Calu3 (cell line): Measurements from ENCODE around the gene SLC2A6. TPM values are rescaled to one million over a fixed set of nuclear protein-coding genes. Genes with fewer than 3 reads are reported as not detected.

Experiments used
- BruUV-seq: library from RNA; stranded (reverse); fragments of 400-500 nt; replicated peaks from 2 replicates; lab custom pipeline; 2021; lab: Mats Ljungman, UMichigan
- CTCF ChIA-PET: fragments of 300-600 bp; sonication (Branson Sonifier 250); formaldehyde crosslinking; loops from one replicate; lab custom pipeline; 2022; ENCODE audit warnings: antibody characterized with exemption; lab: Charles Lee
- DNase-seq: peaks from one replicate; pipeline ENCODE4 v3.0.0; 2022
- H3K27ac Mint-ChIP-seq: one replicate; pipeline ENCODE4 v1.8.0; 2022; ENCODE audit warnings: mixed read lengths; ENCODE audit not compliant: unreplicated experiment
- H3K27me3 Mint-ChIP-seq: one replicate; pipeline ENCODE4 v1.8.0; 2022; ENCODE audit warnings: mixed read lengths; ENCODE audit not compliant: unreplicated experiment
- H3K36me3 Mint-ChIP-seq: one replicate; pipeline ENCODE4 v1.8.0; 2022; ENCODE audit warnings: mild to moderate bottlenecking, moderate library complexity, mixed read lengths; ENCODE audit not compliant: insufficient read depth, unreplicated experiment
- H3K4me1 Mint-ChIP-seq: one replicate; pipeline ENCODE4 v1.8.0; 2022; ENCODE audit warnings: mild to moderate bottlenecking, low read depth, mixed read lengths; ENCODE audit not compliant: unreplicated experiment
- H3K4me3 Mint-ChIP-seq: one replicate; pipeline ENCODE4 v1.8.0; 2022; ENCODE audit warnings: mild to moderate bottlenecking, low read depth, moderate library complexity, mixed read lengths; ENCODE audit not compliant: unreplicated experiment
- H3K9me3 Mint-ChIP-seq: one replicate; pipeline ENCODE4 v1.8.0; 2022; ENCODE audit warnings: low read depth, mixed read lengths; ENCODE audit not compliant: unreplicated experiment
- CTCF ChIP-seq: fragments of 200-600 bp; IDR thresholded peaks from one replicate; pipeline ENCODE4 v1.8.0; 2022; ENCODE audit warnings: antibody characterized with exemption; ENCODE audit not compliant: unreplicated experiment
- intact Hi-C: fragments of 100-400 bp; cut with micrococcal nuclease; formaldehyde crosslinking; loops from one replicate; pipeline ENCODE4 v1.10.0; 2022; ENCODE audit not compliant: unreplicated experiment
- total RNA-seq: library from RNA; stranded (reverse); gene quantifications from 2 replicates; pipeline ENCODE4 v1.2.3, GENCODE V29; 2022

The SLC2A6 gene
- total RNA-seq, 1 experiment from 2014 or later: 11.6 TPM

GRCh38 chr9:133499892-133500270 is 21.0 kb upstream of the SLC2A6 start:
- intact Hi-C loops: no loop called here
- no peaks in the 10 kb centered on the region for H3K4me1 Mint-ChIP-seq
- BruUV-seq: no TSS peak
- H3K9me3 Mint-ChIP-seq: peaks cover 4% of the 10 kb centered on the region
- H3K27ac Mint-ChIP-seq: no peak overlapping the region
- H3K36me3 Mint-ChIP-seq: no peaks in the 10 kb centered on the region
- DNase-seq: no peak
- H3K4me3 Mint-ChIP-seq: no peak overlapping the region
- H3K27me3 Mint-ChIP-seq: peaks cover 50% of the 10 kb centered on the region
- TF ChIP-seq CTCF: no peak
- CTCF ChIA-PET: interaction anchor here (1.0 kb wide), 1 partner anchor 228 kb away, joined by 3 read pairs; no protein-coding TSS in a partner anchor

DNA sequence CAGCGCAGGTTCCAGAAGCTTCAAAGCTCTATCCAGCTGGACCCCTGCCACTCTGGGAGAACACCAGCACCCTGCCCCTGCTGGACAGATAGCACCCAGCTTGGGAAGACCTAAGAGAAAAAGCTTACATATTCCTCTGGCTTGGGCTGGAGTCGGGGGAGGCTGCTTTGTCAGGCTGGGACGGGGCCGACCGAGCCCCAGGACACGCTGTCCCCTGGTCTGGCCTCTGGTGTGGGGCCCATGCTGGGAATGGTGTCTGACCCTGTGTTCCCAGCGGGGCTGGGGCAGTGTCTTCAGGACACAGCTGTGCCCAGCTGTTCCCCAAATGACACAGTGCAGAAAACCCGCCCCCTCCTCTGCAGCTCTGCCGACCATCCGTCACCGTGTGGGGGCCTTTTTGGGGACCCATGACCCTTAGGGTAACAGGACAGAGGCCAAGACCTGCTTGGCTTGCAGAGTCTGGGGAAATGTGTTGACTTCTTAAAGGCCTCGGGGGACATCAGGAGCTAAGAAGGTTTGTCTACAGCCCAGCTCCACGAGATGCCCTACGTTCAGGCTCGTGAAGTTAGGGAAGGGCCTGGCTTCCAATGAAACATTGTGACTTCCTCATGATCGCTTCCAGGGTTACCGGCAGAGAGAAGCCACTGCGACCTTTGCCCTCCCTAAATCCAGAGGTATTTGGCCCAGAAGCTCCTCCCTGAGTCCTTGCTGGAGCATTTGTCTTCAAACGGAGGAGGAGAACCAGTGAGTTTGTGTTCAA is 20.4 kb upstream of the SLC2A6 start:
- Mint-ChIP-seq H3K4me3 (no peak overlapping the region), H3K9me3 (peaks cover 4% of the 10 kb centered on the region), H3K27me3 (peaks cover 50% of the 10 kb centered on the region), H3K27ac (no peak overlapping the region), H3K4me1 (no peaks in the 10 kb centered on the region), H3K36me3 (no peaks in the 10 kb centered on the region)
- CTCF ChIA-PET: interaction anchor here (1.0 kb wide), 1 partner anchor 228 kb away, joined by 3 read pairs; no protein-coding TSS in a partner anchor
- intact Hi-C loops: no loop called here
- TF ChIP-seq CTCF: no peak
- DNase-seq: no peak
- BruUV-seq: no TSS peak

DNA sequence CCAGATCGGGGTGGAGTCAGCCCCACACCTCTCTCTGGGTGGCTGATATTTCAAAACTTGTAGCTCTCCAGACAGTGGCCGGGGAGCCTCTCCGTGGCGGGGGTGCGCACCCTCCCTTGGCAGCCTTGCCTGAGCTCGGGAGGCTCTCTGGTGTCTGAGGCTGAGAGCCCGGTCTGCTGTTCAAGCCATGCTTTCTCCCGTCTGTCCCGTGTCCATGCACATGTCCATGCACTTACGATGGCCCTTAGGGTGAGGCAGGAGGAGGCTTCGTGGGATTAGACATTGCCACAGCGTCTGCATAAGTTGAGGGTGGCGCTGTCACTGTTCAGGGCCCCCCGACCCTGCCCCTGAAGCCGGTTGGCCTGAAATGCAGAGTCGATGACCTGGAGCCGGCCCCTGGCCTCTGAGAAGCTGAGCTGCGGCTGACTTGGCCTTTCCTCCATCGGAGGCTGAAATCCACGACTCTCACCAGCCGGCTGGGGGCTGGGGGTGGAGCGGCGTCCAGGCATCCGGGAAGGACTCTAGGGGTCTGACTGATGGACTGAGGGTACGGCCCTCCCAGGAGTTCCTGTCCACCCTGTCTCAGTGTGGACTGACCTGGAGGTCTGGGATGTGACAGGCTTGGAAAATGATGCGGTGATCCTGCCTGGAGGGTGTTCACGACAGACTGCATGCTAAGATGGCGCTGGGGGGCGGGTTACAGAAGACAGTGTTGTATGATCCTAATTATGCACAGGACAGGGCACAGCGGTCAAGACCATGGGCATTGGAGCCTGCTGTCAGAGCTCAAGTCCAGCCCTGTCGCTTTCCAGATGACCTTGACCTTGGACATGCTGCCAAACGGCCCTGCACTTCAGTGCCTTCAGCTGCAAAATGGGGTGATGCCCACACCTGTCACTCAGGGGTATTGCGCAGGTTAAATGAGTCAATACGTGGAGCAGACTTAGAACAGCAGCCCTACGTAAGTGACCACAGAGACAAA is 18.3 kb upstream of the SLC2A6 start:
- intact Hi-C loops: no loop called here
- peaks cover under 1% of the 10 kb centered on the region for H3K9me3 Mint-ChIP-seq
- H3K4me3 Mint-ChIP-seq: no peak overlapping the region
- no peak for TF ChIP-seq CTCF
- DNase-seq: no peak
- peaks cover 32% of the 10 kb centered on the region for H3K27me3 Mint-ChIP-seq
- CTCF ChIA-PET: no interaction called here
- H3K36me3 Mint-ChIP-seq: peaks cover 5% of the 10 kb centered on the region
- no peaks in the 10 kb centered on the region for H3K4me1 Mint-ChIP-seq
- no peak overlapping the region for H3K27ac Mint-ChIP-seq
- BruUV-seq: no TSS peak
